Neural cell (in vitro differentiated cells): ENCODE results near the gene TENT5C. TPM values are rescaled to one million over a fixed set of nuclear protein-coding genes. Genes with fewer than 3 reads are reported as not detected.

Source experiments
- H2AFZ ChIP-seq: fragments of 200-600, 300-800 bp; sonication (generic), shearing (Covaris generic); 2 replicates; pipeline ENCODE4 v1.6.0; 2014; ENCODE audit warnings: low read depth, mild to moderate bottlenecking, antibody characterized with exemption, low read length, moderate library complexity
- H3F3A ChIP-seq: fragments of 200-600 bp; shearing (Covaris generic); 2 replicates; pipeline ENCODE4 v1.6.1; 2016; ENCODE audit warnings: mild to moderate bottlenecking, moderate library complexity, mixed read lengths, antibody characterized with exemption, low read length; ENCODE audit not compliant: insufficient read depth, poor library complexity, severe bottlenecking
- H3K27ac ChIP-seq: fragments of 200-600, 300-800 bp; sonication (generic), shearing (Covaris generic); 2 replicates; pipeline ENCODE4 v1.5.1; 2014; ENCODE audit warnings: mild to moderate bottlenecking, low read length, moderate library complexity
- H3K27me3 ChIP-seq: fragments of 300-800, 200-600 bp; sonication (generic), shearing (Covaris generic); 2 replicates; pipeline ENCODE4 v1.6.0; 2014; ENCODE audit warnings: mild to moderate bottlenecking, low read depth, low read length, moderate library complexity; ENCODE audit not compliant: insufficient read depth
- H3K36me3 ChIP-seq: fragments of 300-800, 200-600 bp; sonication (generic), shearing (Covaris generic); 2 replicates; pipeline ENCODE4 v1.5.1; 2014; ENCODE audit warnings: mild to moderate bottlenecking, antibody characterized with exemption, low read length, moderate library complexity; ENCODE audit not compliant: insufficient read depth
- H3K4me2 ChIP-seq: fragments of 300-800, 200-600 bp; sonication (generic), shearing (Covaris generic); 2 replicates; pipeline ENCODE4 v1.6.0; 2014; ENCODE audit warnings: mild to moderate bottlenecking, low read length
- H3K4me3 ChIP-seq: fragments of 300-800, 200-600 bp; sonication (generic), shearing (Covaris generic); 2 replicates; pipeline ENCODE4 v1.5.1; 2014; ENCODE audit warnings: mild to moderate bottlenecking, low read length, moderate library complexity
- H3K79me2 ChIP-seq: fragments of 200-600 bp; shearing (Covaris generic); replicated peaks from 2 replicates; pipeline ENCODE4 v1.6.0; 2014; ENCODE audit warnings: mild to moderate bottlenecking, low read length, moderate library complexity; ENCODE audit not compliant: insufficient read depth
- H3K9ac ChIP-seq: fragments of 300-800, 200-600 bp; sonication (generic), shearing (Covaris generic); 2 replicates; pipeline ENCODE4 v1.6.1; 2016; ENCODE audit warnings: mild to moderate bottlenecking, low read length, mixed read lengths
- H3K9me2 ChIP-seq: fragments of 200-600 bp; shearing (Covaris generic); 2 replicates; pipeline ENCODE4 v1.6.1; 2016; ENCODE audit warnings: mild to moderate bottlenecking, low read length, mixed read lengths; ENCODE audit not compliant: insufficient read depth
- H3K9me3 ChIP-seq: fragments of 200-600, 300-800 bp; sonication (generic), shearing (Covaris generic); 2 replicates; pipeline ENCODE4 v1.6.1; 2016; ENCODE audit warnings: mild to moderate bottlenecking, mixed run types, low read length, moderate library complexity, mixed read lengths
- H4K20me1 ChIP-seq: fragments of 200-600 bp; shearing (Covaris generic); 2 replicates; pipeline ENCODE4 v1.6.1; 2016; ENCODE audit warnings: mild to moderate bottlenecking, mixed run types; ENCODE audit not compliant: insufficient read depth
- CTCF ChIP-seq: fragments of 450-650 bp; IDR thresholded peaks from 2 replicates; pipeline ENCODE4 v1.5.1; 2014; ENCODE audit warnings: antibody characterized with exemption, mild to moderate bottlenecking, moderate library complexity; ENCODE audit not compliant: poor library complexity, severe bottlenecking
- EP300 ChIP-seq: fragments of 450-650 bp; conservative IDR thresholded peaks from 2 replicates; pipeline ENCODE4 v1.6.1; 2014; ENCODE audit warnings: antibody characterized with exemption, mild to moderate bottlenecking, moderate library complexity; ENCODE audit not compliant: poor library complexity, severe bottlenecking
- EZH2 ChIP-seq: fragments of 200-600, 300-800 bp; shearing (Covaris generic), sonication (generic); IDR thresholded peaks from 2 replicates; pipeline ENCODE4 v1.6.1; 2014; ENCODE audit warnings: antibody characterized with exemption, low read length, borderline replicate concordance, mild to moderate bottlenecking; ENCODE audit not compliant: insufficient read depth, poor library complexity, severe bottlenecking
- MXI1 ChIP-seq: fragments of 450-650 bp; conservative IDR thresholded peaks from 2 replicates; pipeline ENCODE4 v1.6.1; 2014; ENCODE audit warnings: antibody characterized with exemption, mild to moderate bottlenecking; ENCODE audit not compliant: poor library complexity, severe bottlenecking
- POLR2AphosphoS5 ChIP-seq: IDR thresholded peaks from 2 replicates; pipeline ENCODE4 v1.6.1; 2012
- RAD21 ChIP-seq: fragments of 450-650 bp; conservative IDR thresholded peaks from 2 replicates; pipeline ENCODE4 v1.6.1; 2014; ENCODE audit warnings: antibody characterized with exemption, mild to moderate bottlenecking, moderate library complexity
- REST ChIP-seq: IDR thresholded peaks from 2 replicates; pipeline ENCODE4 v1.6.1; 2012; ENCODE audit warnings: borderline replicate concordance
- SMC3 ChIP-seq: fragments of 450-650 bp; conservative IDR thresholded peaks from 2 replicates; pipeline ENCODE4 v1.6.1; 2014; ENCODE audit warnings: antibody characterized with exemption, mild to moderate bottlenecking, moderate library complexity; ENCODE audit not compliant: poor library complexity
- TAF1 ChIP-seq: IDR thresholded peaks from 2 replicates; pipeline ENCODE4 v1.6.1; 2012; ENCODE audit warnings: low read depth
- polyA plus RNA-seq: library from polyadenylated mRNA; depleted of rRNA; stranded (reverse); fragments of >200 nt; gene quantifications from 2 replicates; pipeline ENCODE4 v1.2.3, GENCODE V29; 2014

TENT5C gene
- polyA plus RNA-seq, 1 donor from 2014 or later, result 0.05 TPM

- Histone ChIP-seq H3K9me3 (no peaks in the 10 kb centered on the region), H3F3A (no peaks in the 10 kb centered on the region), H3K79me2 (no peaks in the 10 kb centered on the region)
These were observed 45.9 kb upstream of the TENT5C start for GRCh38 chr1:117559985-117560384.

GRCh38 chr1:117561071-117561470, 44.8 kb upstream of the TENT5C start:
- H3K4me3 ChIP-seq, result no peak overlapping the region
- no peaks in the 10 kb centered on the region for H3K27me3 ChIP-seq
- H2AFZ ChIP-seq, result no peak overlapping the region
- H3K4me2 ChIP-seq, result no peak overlapping the region
- no peaks in the 10 kb centered on the region for H3K79me2 ChIP-seq
- H3K9me2 ChIP-seq, result no peaks in the 10 kb centered on the region
- no peak for TF ChIP-seq SMC3
- TF ChIP-seq TAF1, result no peak
- TF ChIP-seq REST, result no peak
- TF ChIP-seq POLR2AphosphoS5, result no peak
- no peak for TF ChIP-seq EP300
- no peaks in the 10 kb centered on the region for H3F3A ChIP-seq
- H3K9ac ChIP-seq, result no peak overlapping the region
- H4K20me1 ChIP-seq, result no peaks in the 10 kb centered on the region
- no peaks in the 10 kb centered on the region for H3K9me3 ChIP-seq
- no peak overlapping the region for H3K27ac ChIP-seq
- H3K36me3 ChIP-seq, result no peaks in the 10 kb centered on the region

More at GRCh38 chr1:117559985-117560384, 45.9 kb upstream of the TENT5C start:
- TF ChIP-seq EZH2 (no peak), MXI1 (no peak), RAD21 (no peak), REST (no peak), EP300 (no peak), POLR2AphosphoS5 (no peak), SMC3 (no peak), CTCF (no peak), TAF1 (no peak)
- Histone ChIP-seq H3K27me3 (no peaks in the 10 kb centered on the region), H3K9me2 (no peaks in the 10 kb centered on the region), H2AFZ (no peak overlapping the region), H3K4me2 (no peak overlapping the region), H3K9ac (no peak overlapping the region), H4K20me1 (no peaks in the 10 kb centered on the region), H3K36me3 (no peaks in the 10 kb centered on the region), H3K4me3 (no peak overlapping the region), H3K27ac (no peak overlapping the region)
